ENCODE data around the gene C5. TPM values are rescaled to one million over a fixed set of nuclear protein-coding genes. Genes with fewer than 3 reads are reported as not detected.

C5 gene
- total RNA-seq, result 0.98 and 1.1 TPM in 2 replicates

GRCh38 chr9:121050128-121050988, at the start of gene C5:
TSS of gene C5 (minus strand) at chr9:121050275. CDS start at chr9:121050246, 29 bp downstream.

GRCh38 chr9:121074370-121075250, 24.5 kb upstream of the C5 start, which contains the start of gene CNTRL:
TSS of gene CNTRL (plus strand) at chr9:121074955. CDS start at chr9:121088327, 13,372 bp downstream.

GRCh38 chr9:120926397-120926928, 123.6 kb downstream of the C5 start, which contains the start of gene TRAF1:
TSS of gene TRAF1 (minus strand) at chr9:120926796. CDS start at chr9:120926075, 721 bp downstream.

Other genes starting within 250 kb of the C5 start
- 19.3 and 22.0 TPM in 2 replicates for gene PSMD5, start 207.4 kb downstream of the C5 start, total RNA-seq
- gene PHF19, start 173.1 kb downstream of the C5 start, total RNA-seq, result 9.4 and 12.0 TPM in 2 replicates
- 0.43 and 0.65 TPM in 2 replicates for gene TRAF1, start 123.5 kb downstream of the C5 start, total RNA-seq
- gene CNTRL, start 24.7 kb upstream of the C5 start, total RNA-seq, result 8.2 and 14.2 TPM in 2 replicates
- 29.4 and 35.2 TPM in 2 replicates for gene RAB14, start 151.6 kb upstream of the C5 start, total RNA-seq
- 305 and 426 TPM in 2 replicates for gene GSN, start 217.9 kb upstream of the C5 start, total RNA-seq

All from dermis lymphatic vessel endothelial cell (primary cell).